ENCODE results near the gene CACNA1C.

Gene CACNA1C

GRCh38 chr12:2034633-2035430, 18.0 kb upstream of the CACNA1C start:
- DNase-seq (ENCODE audit: low read depth in 2 of 2, low spot score in 1 of 2) = peak; percentile 61 to 62

DNA sequence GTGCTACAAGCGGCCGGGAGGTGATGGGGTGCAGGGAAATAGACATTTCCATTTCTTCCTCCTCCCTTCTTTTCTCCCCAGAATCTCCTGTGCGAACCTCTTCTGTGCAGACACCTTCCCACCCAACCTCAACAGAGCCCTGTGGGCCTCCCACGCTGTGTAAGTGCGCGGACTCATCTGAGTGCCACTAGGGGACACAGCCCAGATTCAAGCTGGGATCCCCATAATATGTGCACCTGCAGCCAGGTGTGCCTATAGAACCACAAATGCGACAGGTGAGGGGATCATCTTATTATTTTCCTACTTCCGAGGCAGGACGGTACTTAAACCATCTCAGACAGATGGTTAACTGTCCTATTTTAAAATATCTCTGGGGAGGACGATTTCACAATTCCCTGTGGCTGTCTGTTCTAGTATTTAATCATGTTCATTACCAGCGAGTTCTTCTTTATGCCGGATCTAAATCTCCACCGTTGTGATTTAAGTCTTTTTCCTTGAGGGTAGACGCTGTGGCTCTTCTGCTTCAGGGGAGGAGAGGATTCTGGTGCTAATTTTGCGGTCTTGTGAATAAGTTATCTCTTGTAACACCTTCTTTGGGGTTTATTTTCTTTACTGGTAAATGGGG, 17.2 kb upstream of the CACNA1C start:
- DNase-seq (ENCODE audit: low read depth in 2 of 2, low spot score in 1 of 2) = no peak

GRCh38 chr12:2039034-2039433, 13.8 kb upstream of the CACNA1C start:
- DNase-seq (ENCODE audit: low read depth in 2 of 2, low spot score in 1 of 2) = no peak

DNA sequence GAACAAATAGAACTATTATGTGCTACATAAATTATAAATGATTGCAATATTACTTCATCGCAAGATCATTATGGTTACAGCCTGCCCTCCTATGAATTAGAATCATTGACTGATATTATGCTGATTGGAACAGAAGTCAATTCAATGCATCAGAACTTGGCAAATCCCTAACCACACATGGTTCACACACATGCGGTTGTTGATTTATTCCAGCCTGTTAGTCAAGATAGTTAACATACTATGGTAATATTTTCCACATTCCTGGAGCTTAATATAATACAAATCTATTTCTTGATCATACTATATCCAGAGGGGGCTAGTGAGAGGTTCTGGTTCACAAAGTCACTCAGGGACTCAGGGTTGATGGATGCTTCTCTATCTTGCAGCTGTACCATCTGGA, 9.7 kb upstream of the CACNA1C start:
- no peak for DNase-seq (ENCODE audit: low read depth in 2 of 2, low spot score in 1 of 2)

GRCh38 chr12:2044165-2044564, 8.6 kb upstream of the CACNA1C start:
- DNase-seq (ENCODE audit: low read depth in 2 of 2, low spot score in 1 of 2) = no peak

DNA sequence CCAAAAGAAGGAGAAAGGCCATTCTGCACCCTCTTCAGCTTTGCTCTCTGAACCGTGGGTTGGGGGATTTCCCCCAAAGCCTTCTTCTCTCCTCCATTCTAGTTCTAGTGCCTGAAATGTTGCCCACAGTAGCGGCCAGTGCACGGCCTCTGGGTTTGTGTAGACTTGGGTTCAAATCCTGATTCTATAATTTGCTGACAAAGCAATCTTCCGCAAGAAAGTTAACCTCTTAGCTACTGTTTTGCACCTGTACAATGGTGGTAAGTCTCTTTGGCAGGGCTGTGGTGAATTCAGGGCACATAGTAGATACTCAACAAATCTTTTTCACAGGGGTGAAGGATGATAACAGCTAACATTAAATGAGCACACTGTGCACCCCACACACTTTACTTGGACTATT, 5.8 kb upstream of the CACNA1C start:
- no peak for DNase-seq (ENCODE audit: low read depth in 2 of 2, low spot score in 1 of 2)

DNA sequence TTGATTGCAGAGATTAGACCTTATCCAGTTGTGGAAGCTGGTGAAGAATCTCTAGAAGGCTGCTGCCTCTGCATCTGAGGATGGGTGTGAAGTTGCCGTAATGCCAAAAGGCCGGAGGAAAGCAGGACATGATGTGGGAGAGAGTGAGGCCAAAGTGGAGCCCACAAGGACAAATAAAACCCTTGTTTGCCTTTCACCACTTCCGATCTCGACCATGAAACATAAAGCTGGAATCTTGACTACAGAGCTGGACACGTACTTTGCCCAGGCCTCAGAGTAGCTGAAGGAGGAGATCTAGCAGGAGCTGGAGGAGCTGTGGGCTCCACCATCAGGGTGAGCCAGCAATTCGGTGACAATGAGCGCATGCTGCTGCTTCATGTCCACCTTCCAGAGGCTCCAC, 5.0 kb upstream of the CACNA1C start:
- no peak for DNase-seq (ENCODE audit: low read depth in 2 of 2, low spot score in 1 of 2)

GRCh38 chr12:2049604-2050540, 2.9 kb upstream of the CACNA1C start:
- no peak for DNase-seq (ENCODE audit: low read depth in 2 of 2, low spot score in 1 of 2)

- DNase-seq (ENCODE audit: low read depth in 2 of 2, low spot score in 1 of 2) = no peak
These were observed 826 bp upstream of the CACNA1C start for GRCh38 chr12:2051700-2052621.

DNA sequence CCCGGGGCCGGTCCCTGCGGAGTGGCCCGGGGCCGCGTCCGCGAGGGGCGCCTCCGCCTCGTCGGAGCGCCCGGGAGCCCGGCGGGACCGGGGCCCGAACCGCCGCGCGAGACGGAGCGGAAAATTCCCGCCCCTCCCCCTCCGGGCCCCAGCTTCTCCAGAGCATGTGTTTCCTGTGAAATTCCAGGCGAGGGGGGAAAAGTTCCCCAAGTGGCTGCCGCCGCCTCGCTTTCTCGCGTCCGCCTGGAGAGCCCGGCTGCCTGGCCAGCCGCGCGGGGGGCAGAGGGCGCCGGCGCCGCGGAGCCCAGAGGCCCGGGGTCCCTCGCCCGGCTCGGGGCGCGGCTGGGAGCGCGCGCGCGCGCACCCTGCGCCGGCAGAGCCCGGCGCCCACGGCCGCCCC, 904 bp downstream of the CACNA1C start:
- DNase-seq (ENCODE audit: low read depth in 2 of 2, low spot score in 1 of 2) = no peak

DNA sequence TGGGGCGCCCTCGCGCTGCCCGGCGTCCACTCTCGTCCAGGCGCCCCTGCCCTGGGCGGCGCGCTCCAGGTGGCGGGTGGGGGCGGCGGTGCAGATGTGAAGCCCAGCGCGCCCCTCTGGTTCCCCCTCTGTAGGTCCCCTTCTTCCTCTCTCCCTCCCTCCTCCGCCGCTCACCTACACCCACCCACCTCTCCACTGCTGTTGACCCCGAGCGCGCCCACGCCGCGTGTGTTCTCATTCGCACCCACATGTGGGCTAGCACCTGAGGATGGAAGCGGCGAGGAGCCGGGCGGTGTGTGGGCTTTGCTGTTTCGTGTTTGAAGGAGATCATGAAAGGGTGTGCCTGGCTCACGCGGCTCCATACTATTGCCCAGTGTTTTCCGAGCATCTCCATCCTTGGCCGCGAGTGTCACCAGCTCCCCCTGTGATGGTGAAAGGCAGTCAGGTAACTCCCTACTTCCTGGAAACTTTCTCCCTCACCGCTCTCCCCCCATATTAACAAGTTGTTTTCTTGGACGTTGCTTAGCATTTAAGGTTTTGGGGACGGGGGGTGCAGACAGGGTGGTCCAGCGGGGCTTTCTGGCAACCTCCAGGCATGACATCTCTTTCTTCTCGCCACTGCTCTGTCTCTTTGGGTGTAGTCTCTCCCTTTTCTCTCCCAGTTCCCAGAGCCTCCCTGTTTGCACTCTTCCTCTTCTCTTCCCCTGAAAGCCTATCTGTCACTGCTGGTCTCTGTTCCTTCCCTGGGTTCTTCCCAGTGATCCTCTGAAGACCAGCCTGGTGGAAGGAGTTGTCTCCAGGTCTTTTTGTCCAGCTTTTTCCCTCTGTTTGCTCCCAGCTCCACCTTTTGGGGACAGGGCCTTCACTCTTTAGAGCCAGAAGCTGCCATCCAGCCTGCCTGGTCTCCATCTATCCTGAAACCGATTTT, 1.6 kb downstream of the CACNA1C start:
- DNase-seq (ENCODE audit: low read depth in 2 of 2, low spot score in 1 of 2) = no peak

DNA sequence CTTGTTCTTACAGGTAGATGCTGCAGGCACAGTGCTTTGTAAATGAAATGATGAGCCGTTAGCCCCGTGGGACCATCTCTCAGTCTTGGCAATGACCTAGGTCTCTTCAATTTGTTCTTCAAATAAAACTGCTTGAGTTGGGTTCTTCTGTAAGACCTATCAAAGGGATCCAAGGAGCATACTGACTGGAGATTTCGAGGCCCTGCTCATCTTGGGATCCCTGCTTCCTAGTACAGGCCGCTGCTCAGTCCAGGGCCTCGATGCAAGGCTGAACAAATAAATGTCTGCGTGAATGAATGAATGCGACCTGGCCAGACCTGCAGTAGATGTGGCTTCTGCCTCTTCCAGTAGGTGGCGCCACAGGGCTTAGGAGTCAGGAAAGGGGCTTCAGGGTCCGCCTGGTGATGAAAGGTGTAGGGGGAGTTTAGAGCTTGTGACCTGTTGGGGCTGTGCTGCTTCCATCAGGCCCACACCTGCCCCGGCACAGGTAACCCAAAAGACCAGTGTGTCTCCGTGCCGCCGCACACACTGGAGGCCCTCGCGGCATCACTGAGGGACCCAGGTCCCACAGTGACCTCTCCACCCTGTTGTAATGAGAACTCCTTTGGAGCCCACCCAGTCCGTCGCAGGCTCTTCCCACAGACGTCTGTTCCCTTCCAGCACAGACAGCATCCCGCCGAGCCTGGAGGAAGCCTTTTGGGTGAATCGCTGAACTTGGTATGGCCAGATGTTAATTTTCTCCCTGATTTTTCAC, 4.4 kb downstream of the CACNA1C start:
- DNase-seq (ENCODE audit: low read depth in 2 of 2, low spot score in 1 of 2) = no peak

DNA sequence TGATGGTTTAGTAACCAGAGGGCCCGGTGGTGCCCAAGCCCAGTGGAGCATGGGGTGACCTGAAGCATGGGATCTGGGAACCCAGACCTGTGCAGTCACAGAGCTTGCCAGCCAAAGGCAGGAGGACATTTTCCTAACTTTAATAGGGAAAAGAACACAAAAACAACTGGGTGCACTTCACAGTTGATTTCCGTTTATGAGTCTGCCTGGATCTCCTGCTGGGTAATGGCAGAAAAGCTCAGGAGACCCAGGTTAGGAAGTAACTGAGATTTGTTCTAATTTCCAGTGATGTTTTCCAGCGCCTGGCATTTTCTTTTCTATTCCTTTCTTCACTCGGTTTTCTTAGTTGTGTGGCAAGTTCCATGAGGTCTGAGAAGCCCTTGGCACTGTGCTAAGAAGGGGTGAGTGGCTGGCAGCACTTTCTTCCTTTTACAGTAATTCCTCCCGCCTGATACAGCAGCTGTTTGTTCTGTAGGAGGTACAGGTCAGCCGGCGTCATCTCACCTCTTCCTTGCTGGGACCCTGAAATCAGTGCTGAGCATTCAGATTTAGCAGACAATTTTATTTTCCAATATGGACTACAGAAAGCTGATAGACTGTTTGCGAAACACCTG, 5.1 kb downstream of the CACNA1C start:
- DNase-seq (ENCODE audit: low read depth in 2 of 2, low spot score in 1 of 2) = no peak

DNA sequence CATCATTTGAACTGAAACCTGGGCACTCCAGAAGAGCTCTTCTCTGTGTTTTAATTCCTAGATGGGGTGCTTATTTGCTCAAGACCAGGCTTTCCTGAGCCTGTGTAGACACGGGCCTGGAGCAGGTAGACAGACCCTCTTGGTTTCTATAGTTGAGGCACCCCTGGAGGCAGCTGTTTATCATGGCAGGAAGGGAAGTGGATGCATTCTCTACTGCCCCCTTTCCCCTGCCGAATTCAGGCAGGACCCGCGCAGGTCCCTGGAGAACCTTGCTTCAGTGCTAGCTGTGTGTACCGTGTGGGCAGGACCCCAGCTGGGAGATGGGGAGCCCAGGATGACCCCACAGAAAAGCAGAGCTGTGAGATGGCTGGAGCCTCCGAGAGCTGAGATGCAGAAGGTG, 6.0 kb downstream of the CACNA1C start:
- no peak for DNase-seq (ENCODE audit: low read depth in 2 of 2, low spot score in 1 of 2)

- no peak for DNase-seq (ENCODE audit: low read depth in 2 of 2, low spot score in 1 of 2)
These were observed 8.6 kb downstream of the CACNA1C start for GRCh38 chr12:2061402-2061801.

DNA sequence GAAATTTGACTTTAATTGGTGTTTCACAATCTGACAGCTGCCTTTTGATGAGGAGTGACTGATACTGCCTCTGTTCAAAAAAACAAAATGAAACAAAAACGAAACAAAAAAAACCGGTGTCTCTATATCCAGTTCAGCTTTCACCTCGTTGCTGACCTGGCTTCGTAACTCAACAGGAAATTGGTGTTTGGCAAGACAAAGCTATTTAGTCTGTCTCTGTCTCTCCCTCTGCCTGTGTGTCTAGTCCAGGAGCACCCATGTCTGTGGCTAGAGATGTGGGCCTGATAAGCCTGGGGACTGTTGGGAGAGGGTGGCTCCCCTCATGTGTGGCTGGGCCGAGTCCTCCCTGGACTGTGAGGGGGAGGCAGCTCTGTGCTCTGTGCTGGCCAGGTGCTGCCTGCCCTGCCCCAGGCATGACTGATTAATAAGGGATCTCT, 11.3 kb downstream of the CACNA1C start:
- no peak for DNase-seq (ENCODE audit: low read depth in 2 of 2, low spot score in 1 of 2)

GRCh38 chr12:2068653-2069052, 15.9 kb downstream of the CACNA1C start:
- no peak for DNase-seq (ENCODE audit: low read depth in 2 of 2, low spot score in 1 of 2)

GRCh38 chr12:2070440-2071045, 17.8 kb downstream of the CACNA1C start:
- DNase-seq (ENCODE audit: low read depth in 2 of 2, low spot score in 1 of 2) = no peak

Data from stimulated activated CD8-positive, alpha-beta memory T cell treated with anti-CD3 and anti-CD28 coated beads, Interleukin-4, amount 100 ng/mL, for 1 hour (primary cell).